Nephron (organoid): ENCODE measurements around the gene OR4C13.
"Not testable (repeated sequence)": the region's sequence is repeated elsewhere in the genome, so short reads cannot be mapped to it uniquely, and the experiment has no call there.

Experiments
- H3K27ac Mint-ChIP-seq, 3 experiments: 2 replicates each; pipeline ENCODE4 v1.8.0; 2020; ENCODE audit warnings: mixed read lengths in 3 of 3, mild to moderate bottlenecking in 2 of 3, moderate library complexity in 1 of 3
- H3K27me3 Mint-ChIP-seq: 2 replicates; pipeline ENCODE4 v1.8.0; 2021; ENCODE audit warnings: low read depth, mild to moderate bottlenecking, moderate library complexity, mixed read lengths
- H3K36me3 Mint-ChIP-seq: 2 replicates; pipeline ENCODE4 v1.8.0; 2020; ENCODE audit warnings: low read depth, mixed read lengths
- H3K4me1 Mint-ChIP-seq: 2 replicates; pipeline ENCODE4 v1.8.0; 2020; ENCODE audit warnings: mixed read lengths
- H3K4me3 Mint-ChIP-seq, 3 experiments: 2 replicates each; pipeline ENCODE4 v1.8.0; 2020; ENCODE audit warnings: mild to moderate bottlenecking in 3 of 3, mixed read lengths in 3 of 3, moderate library complexity in 2 of 3
- H3K9me3 Mint-ChIP-seq: 2 replicates; pipeline ENCODE4 v1.8.0; 2020; ENCODE audit warnings: mixed read lengths
- CTCF ChIP-seq, 3 experiments: fragments of 200-600 bp; sonication (generic); IDR thresholded peaks; one replicate each; pipeline ENCODE4 v1.5.0; 2021; ENCODE audit warnings: antibody characterized with exemption in 3 of 3; ENCODE audit not compliant: unreplicated experiment in 3 of 3

OR4C13 gene

GRCh38 chr11:49952091-49952490, at the start of gene OR4C13:
TSS of gene OR4C13 (plus strand) at chr11:49952391. CDS start at chr11:49952423, 32 bp downstream.
- H3K9me3 Mint-ChIP-seq = peaks cover 40% of the 10 kb centered on the region
- H3K36me3 Mint-ChIP-seq = no peaks in the 10 kb centered on the region
- TF ChIP-seq CTCF (IDR thresholded peaks at IDR 0.05; ENCODE audit: unreplicated experiment in 3 of 3) = no peak
- H3K27ac Mint-ChIP-seq = no peak within 1 kb of the TSS
- no peaks in the 10 kb centered on the region for H3K27me3 Mint-ChIP-seq
- no peak within 1 kb of the TSS for H3K4me3 Mint-ChIP-seq
- no peaks in the 10 kb centered on the region for H3K4me1 Mint-ChIP-seq

- not testable (repeated sequence) for H3K27ac Mint-ChIP-seq, H3K27me3 Mint-ChIP-seq, H3K36me3 Mint-ChIP-seq, H3K4me1 Mint-ChIP-seq, H3K4me3 Mint-ChIP-seq
- H3K9me3 Mint-ChIP-seq = peaks cover 31% of the 10 kb centered on the region
Measured at GRCh38 chr11:49911516-49911915, 40.7 kb upstream of the OR4C13 start.

- H3K4me1 Mint-ChIP-seq, H3K36me3 Mint-ChIP-seq, H3K27ac Mint-ChIP-seq, H3K4me3 Mint-ChIP-seq, H3K27me3 Mint-ChIP-seq: not testable (repeated sequence)
- peaks cover 36% of the 10 kb centered on the region for H3K9me3 Mint-ChIP-seq
Measured at GRCh38 chr11:49948701-49949100, 3.5 kb upstream of the OR4C13 start.

GRCh38 chr11:49973439-49973838, 21.2 kb downstream of the OR4C13 start:
- H3K36me3 Mint-ChIP-seq, H3K4me3 Mint-ChIP-seq, H3K27me3 Mint-ChIP-seq, H3K4me1 Mint-ChIP-seq, H3K27ac Mint-ChIP-seq: not testable (repeated sequence)
- peaks cover 23% of the 10 kb centered on the region for H3K9me3 Mint-ChIP-seq

GRCh38 chr11:49982435-49982834, 30.2 kb downstream of the OR4C13 start, which contains the start of gene OR4C12:
TSS of gene OR4C12 (minus strand) at chr11:49982535. CDS start at chr11:49982501, 34 bp downstream.
- not testable (repeated sequence) for H3K36me3 Mint-ChIP-seq, H3K4me1 Mint-ChIP-seq
- H3K9me3 Mint-ChIP-seq = peaks cover 31% of the 10 kb centered on the region

GRCh38 chr11:49995565-49995964, 43.4 kb downstream of the OR4C13 start:
- no peaks in the 10 kb centered on the region for H3K36me3 Mint-ChIP-seq
- peaks cover 30% of the 10 kb centered on the region for H3K9me3 Mint-ChIP-seq
- no peaks in the 10 kb centered on the region for H3K4me1 Mint-ChIP-seq
- H3K27me3 Mint-ChIP-seq = no peaks in the 10 kb centered on the region
- H3K4me3 Mint-ChIP-seq = no peak overlapping the region
- no peak overlapping the region for H3K27ac Mint-ChIP-seq
- no peak for TF ChIP-seq CTCF (IDR thresholded peaks at IDR 0.05; ENCODE audit: unreplicated experiment in 3 of 3)

More at GRCh38 chr11:49982435-49982834, 30.2 kb downstream of the OR4C13 start, which contains the start of gene OR4C12:
- H3K4me3 Mint-ChIP-seq, H3K27me3 Mint-ChIP-seq, H3K27ac Mint-ChIP-seq: not testable (repeated sequence)
